Smooth muscle cell of trachea (primary cell): ENCODE measurements around the gene GCLC. TPM values are rescaled to one million over a fixed set of nuclear protein-coding genes. Genes with fewer than 3 reads are reported as not detected.

Source experiments
- total RNA-seq: library from RNA; depleted of rRNA; stranded (reverse); fragments of >200 nt; gene quantifications from 2 replicates; pipeline ENCODE4 v1.2.1, GENCODE V29; 2014

GCLC gene
- 20.7 and 24.1 TPM in 2 replicates for total RNA-seq

DNA sequence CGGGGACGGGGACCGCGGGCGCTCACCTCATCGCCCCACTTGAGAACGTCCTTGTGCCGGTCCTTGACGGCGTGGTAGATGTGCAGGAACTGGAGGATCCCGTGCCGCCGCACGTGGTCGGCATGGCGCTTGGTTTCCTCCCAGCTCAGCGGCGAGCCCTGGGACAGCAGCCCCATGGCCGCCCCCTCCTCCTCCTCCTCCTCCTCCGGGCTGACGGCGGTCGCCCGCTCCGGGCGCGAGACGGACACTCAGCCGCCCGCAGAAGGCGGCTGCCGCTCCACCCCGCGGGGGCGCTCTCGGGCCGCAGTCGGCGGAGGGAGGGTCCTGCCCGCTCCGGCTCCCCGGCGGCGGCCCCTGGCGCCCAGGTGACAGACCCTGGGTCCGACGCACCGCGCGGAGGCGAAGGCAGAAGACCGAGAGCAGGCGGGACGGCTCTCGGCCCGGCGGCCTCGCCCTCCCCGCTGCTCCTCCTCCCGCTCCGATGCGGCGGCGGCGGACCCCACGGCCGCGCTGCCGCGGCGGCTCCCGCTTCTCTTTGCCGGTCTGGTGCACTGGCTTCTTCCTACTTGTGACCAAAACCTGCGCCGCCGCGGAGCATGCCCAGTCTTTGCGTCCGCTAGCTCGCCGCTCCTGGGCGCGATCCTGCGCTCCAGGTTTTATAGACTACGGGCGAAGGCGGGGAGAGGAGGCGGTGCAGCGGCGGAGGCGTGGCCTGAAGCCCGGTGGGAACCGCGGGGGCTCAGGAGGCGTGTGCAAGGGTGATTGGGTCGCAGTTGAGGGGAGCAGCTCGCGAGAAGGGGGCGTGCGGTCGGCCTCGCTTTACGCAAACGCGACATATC, at the start of gene GCLC:
Gene GCLC, minus strand, starts transcription at position 632 of the 839 bp plus-strand sequence. Its CDS starts 456 bp downstream, at position 176.

Other genes starting within 250 kb of the GCLC start
- gene ELOVL5, start 196.2 kb downstream of the GCLC start, total RNA-seq = 72.3 and 89.2 TPM in 2 replicates
- gene KLHL31, start 120.7 kb upstream of the GCLC start, total RNA-seq = under 0.01 TPM in 1 of 2 replicates, not detected in the other
- 3.6 and 5.0 TPM in 2 replicates for gene LRRC1, start 249.9 kb upstream of the GCLC start, total RNA-seq